GM23338 (cell line): ENCODE measurements around the gene TMSB4Y.

Experiments used
- CREB1 ChIP-seq: fragments of 250-450 bp; sonication (Bioruptor Pico); IDR thresholded peaks from 2 replicates; pipeline ENCODE4 v1.5.0; 2020; ENCODE audit warnings: low read depth, mild to moderate bottlenecking, moderate library complexity
- CTCF ChIP-seq, 2 experiments: fragments of 200-600 bp in 1 of 2; sonication (generic) in 1 of 2; conservative IDR thresholded peaks; 2 replicates each; pipeline versions ENCODE4 v1.5.1 to v1.6.1; 2016 to 2017; ENCODE audit warnings: antibody characterized with exemption in 2 of 2, low read depth in 2 of 2, mild to moderate bottlenecking in 2 of 2, moderate library complexity in 1 of 2
- EZH2 ChIP-seq: fragments of 200-600 bp; sonication (generic); IDR thresholded peaks from one replicate; pipeline ENCODE4 v1.8.0; 2017; ENCODE audit warnings: antibody characterized with exemption, mild to moderate bottlenecking, low read depth; ENCODE audit not compliant: unreplicated experiment
- REST ChIP-seq: IDR thresholded peaks from one replicate; pipeline ENCODE4 v1.6.1; 2018; ENCODE audit warnings: antibody characterized with exemption; ENCODE audit not compliant: unreplicated experiment
- STAT1 ChIP-seq: IDR thresholded peaks from one replicate; pipeline ENCODE4 v1.6.1; 2016; ENCODE audit warnings: antibody characterized with exemption; ENCODE audit not compliant: unreplicated experiment

GRCh38 chrY:13729517-13729916, 25.8 kb downstream of the TMSB4Y start:
- TF ChIP-seq CTCF (conservative IDR thresholded peaks at IDR 0.05; ENCODE audit: low read depth in 2 of 2) (peak; percentile 51 to 71), EZH2 (no peak), CREB1 (CRISPR knock-in tag) (no peak), REST (no peak), STAT1 (no peak)
